A549 (cell line): Measurements from ENCODE around the gene NKAPD1. TPM values are rescaled to one million over a fixed set of nuclear protein-coding genes. Genes with fewer than 3 reads are reported as not detected.

Experiments used
- ATAC-seq, 2 experiments: fragments of 200-7000 bp in 1 of 2; fragments of >200 bp in 1 of 2; cut with Nextera tagmentation in 1 of 2; cut with Tn5 transposase in 1 of 2; 3 replicates each; pipeline versions ENCODE4 v1.8.0 to v1.9.1; 2018 to 2020; ENCODE audit warnings: mild to moderate bottlenecking in 1 of 2, moderate library complexity in 1 of 2
- CTCF ChIA-PET: fragments of 300-600 bp; sonication (Branson Sonifier 250); formaldehyde crosslinking; extraction: SDS; loops from one replicate; lab custom pipeline; 2021; ENCODE audit warnings: antibody characterized with exemption, inconsistent platforms; lab: Yijun Ruan, JAX
- POLR2A ChIA-PET: fragments of 350-600 bp; formaldehyde crosslinking; extraction: SDS; loops from one replicate; lab custom pipeline; 2021; ENCODE audit warnings: antibody characterized with exemption, inconsistent platforms; lab: Yijun Ruan, JAX
- DNase-seq, 2 experiments: peaks; one replicate each; pipeline versions ENCODE4 v3.0.0 to v3.0.0-alpha.2; 2011 to 2016; ENCODE audit warnings: low read depth in 1 of 2, low spot score in 1 of 2
- FAIRE-seq: peaks from 2 replicates; lab custom pipeline; 2011; peaks lifted over from hg19 to GRCh38; lab: Jason Lieb, UNC
- H3K27ac ChIP-seq, 2 experiments: fragments of >200 bp; sonication (Bioruptor Twin); formaldehyde crosslinking; 3 replicates each; pipeline ENCODE4 v1.5.1; 2016 to 2017
- H3K4me1 ChIP-seq: fragments of >200 bp; sonication (Bioruptor Twin); formaldehyde crosslinking; 3 replicates; pipeline ENCODE4 v1.6.1; 2016
- H3K4me2 ChIP-seq: fragments of >200 bp; sonication (Bioruptor Twin); formaldehyde crosslinking; 3 replicates; pipeline ENCODE4 v1.6.1; 2016
- H3K4me3 ChIP-seq: fragments of >200 bp; sonication (Bioruptor Twin); formaldehyde crosslinking; 3 replicates; pipeline ENCODE4 v1.5.1; 2016
- H3K9me3 ChIP-seq: fragments of >200 bp; sonication (Bioruptor Twin); formaldehyde crosslinking; 3 replicates; pipeline ENCODE4 v1.6.1; 2016
- CBX2 ChIP-seq: fragments of 200-600 bp; sonication (generic); IDR thresholded peaks from 2 replicates; pipeline ENCODE4 v1.6.1; 2016; ENCODE audit warnings: low read depth, mild to moderate bottlenecking, borderline replicate concordance
- EHF ChIP-seq: fragments of 250-450 bp; sonication (Bioruptor Pico); IDR thresholded peaks from 2 replicates; pipeline ENCODE4 v1.5.0; 2020; ENCODE audit warnings: mild to moderate bottlenecking
- EHMT2 ChIP-seq: fragments of 200-600 bp; sonication (generic); IDR thresholded peaks from 2 replicates; pipeline ENCODE4 v1.6.1; 2016; ENCODE audit warnings: antibody characterized with exemption, low read depth, mild to moderate bottlenecking, moderate library complexity
- EP300 ChIP-seq, 2 experiments: fragments of >200 bp; sonication (Bioruptor Twin); formaldehyde crosslinking; IDR thresholded peaks; 2 replicates in 1 of 2; 3 replicates in 1 of 2; pipeline ENCODE4 v1.6.1; 2016 to 2017
- ESRRA ChIP-seq: fragments of 150-350 bp; IDR thresholded peaks from 2 replicates; pipeline ENCODE4 v1.6.1; 2014; ENCODE audit warnings: mild to moderate bottlenecking, low read length, borderline replicate concordance
- HEYL ChIP-seq: fragments of 250-450 bp; sonication (Bioruptor Pico); IDR thresholded peaks from 2 replicates; pipeline ENCODE4 v1.8.0; 2021; ENCODE audit warnings: mild to moderate bottlenecking, moderate library complexity
- HOXB13 ChIP-seq: fragments of 250-450 bp; sonication (Bioruptor Pico); IDR thresholded peaks from 2 replicates; pipeline ENCODE4 v1.5.0; 2020; ENCODE audit warnings: low read depth, mild to moderate bottlenecking, moderate library complexity
- HOXB5 ChIP-seq: fragments of 250-450 bp; sonication (Bioruptor Pico); IDR thresholded peaks from 2 replicates; pipeline ENCODE4 v1.5.0; 2020; ENCODE audit warnings: mild to moderate bottlenecking, moderate library complexity
- JUN ChIP-seq, 2 experiments: fragments of >200 bp; sonication (Bioruptor Twin); formaldehyde crosslinking; IDR thresholded peaks; 2 replicates in 1 of 2; 3 replicates in 1 of 2; pipeline ENCODE4 v1.6.1; 2016 to 2017
- JUNB ChIP-seq: fragments of >200 bp; sonication (Bioruptor Twin); formaldehyde crosslinking; IDR thresholded peaks from 2 replicates; pipeline ENCODE4 v1.6.1; 2016
- KDM5A ChIP-seq: fragments of 200-600 bp; sonication (generic); IDR thresholded peaks from 2 replicates; pipeline ENCODE4 v1.6.1; 2016; ENCODE audit warnings: antibody characterized with exemption, mild to moderate bottlenecking
- MAFK ChIP-seq: fragments of 450-650 bp; IDR thresholded peaks from 2 replicates; pipeline ENCODE4 v1.6.1; 2014; ENCODE audit not compliant: partially characterized antibody
- PHF8 ChIP-seq: fragments of 200-600 bp; sonication (generic); IDR thresholded peaks from 2 replicates; pipeline ENCODE4 v1.6.1; 2016; ENCODE audit warnings: low read depth, mild to moderate bottlenecking, antibody characterized with exemption, moderate library complexity, borderline replicate concordance
- POLR2A ChIP-seq: IDR thresholded peaks from 2 replicates; pipeline ENCODE4 v1.6.1; 2012; ENCODE audit warnings: mild to moderate bottlenecking, low read length
- POLR2AphosphoS2 ChIP-seq: conservative IDR thresholded peaks from 2 replicates; pipeline ENCODE4 v1.6.1; 2012; ENCODE audit warnings: low read length, improper control_type of control experiment, inconsistent platforms
- RAD21 ChIP-seq, 2 experiments: fragments of >200 bp in 1 of 2; sonication (Bioruptor Twin) in 1 of 2; formaldehyde crosslinking in 1 of 2; IDR thresholded peaks in 1 of 2; conservative IDR thresholded peaks in 1 of 2; 2 replicates in 1 of 2; 3 replicates in 1 of 2; pipeline ENCODE4 v1.6.1; 2012 to 2018; ENCODE audit warnings: inconsistent platforms in 1 of 2
- RARB ChIP-seq: fragments of 250-450 bp; sonication (Bioruptor Pico); IDR thresholded peaks from 2 replicates; pipeline ENCODE4 v1.8.0; 2021; ENCODE audit warnings: mild to moderate bottlenecking, moderate library complexity
- SMC3 ChIP-seq: fragments of >200 bp; sonication (Bioruptor Twin); formaldehyde crosslinking; IDR thresholded peaks from 3 replicates; pipeline ENCODE4 v1.6.1; 2018; ENCODE audit warnings: inconsistent platforms
- ZC3H11A ChIP-seq: fragments of 450-650 bp; IDR thresholded peaks from 2 replicates; pipeline ENCODE4 v1.6.1; 2014; ENCODE audit warnings: antibody characterized with exemption, mild to moderate bottlenecking
- ZFP36 ChIP-seq: fragments of 450-650 bp; IDR thresholded peaks from 2 replicates; pipeline ENCODE4 v1.6.1; 2014; ENCODE audit warnings: borderline replicate concordance; ENCODE audit not compliant: partially characterized antibody
- WGBS: methylation state at CpG from one replicate; pipeline ENCODE4 v1.1.6; 2017; ENCODE audit errors: missing lambda C conversion rate; 5-methylcytosine and 5-hydroxymethylcytosine counted together
- polyA plus RNA-seq, 4 experiments: library from polyadenylated mRNA; depleted of rRNA in 3 of 4; stranded (reverse); fragments of >200 nt; fragmentation: RNase III in 1 of 4; extraction: RNeasy Plus Mini Kit Qiagen cat#74134 plus additional on column Dnase treatment in 1 of 4; gene quantifications; 2 replicates in 3 of 4; 3 replicates in 1 of 4; pipeline ENCODE4 v1.2.3, GENCODE V29; 2011 to 2017
- TF ChIP-seq, protein P1 (sequence below): fragments of 200-600 bp; sonication (generic); IDR thresholded peaks from 2 replicates; pipeline ENCODE4 v1.6.1; 2016; ENCODE audit warnings: antibody characterized with exemption, mild to moderate bottlenecking, moderate library complexity
- TF ChIP-seq, protein P2 (sequence below): IDR thresholded peaks from 2 replicates; pipeline ENCODE4 v1.6.1; 2012
- TF ChIP-seq, protein P3 (sequence below): fragments of >200 bp; sonication (Bioruptor Twin); formaldehyde crosslinking; IDR thresholded peaks from 3 replicates; pipeline ENCODE4 v1.6.1; 2016
- TF ChIP-seq, protein P4 (sequence below): IDR thresholded peaks from 2 replicates; pipeline ENCODE4 v1.6.1; 2012

The NKAPD1 gene
- polyA plus RNA-seq, 2 of the 4 experiments (the other 2 are of a cell fraction), result 16.6 to 20.1 TPM

DNA sequence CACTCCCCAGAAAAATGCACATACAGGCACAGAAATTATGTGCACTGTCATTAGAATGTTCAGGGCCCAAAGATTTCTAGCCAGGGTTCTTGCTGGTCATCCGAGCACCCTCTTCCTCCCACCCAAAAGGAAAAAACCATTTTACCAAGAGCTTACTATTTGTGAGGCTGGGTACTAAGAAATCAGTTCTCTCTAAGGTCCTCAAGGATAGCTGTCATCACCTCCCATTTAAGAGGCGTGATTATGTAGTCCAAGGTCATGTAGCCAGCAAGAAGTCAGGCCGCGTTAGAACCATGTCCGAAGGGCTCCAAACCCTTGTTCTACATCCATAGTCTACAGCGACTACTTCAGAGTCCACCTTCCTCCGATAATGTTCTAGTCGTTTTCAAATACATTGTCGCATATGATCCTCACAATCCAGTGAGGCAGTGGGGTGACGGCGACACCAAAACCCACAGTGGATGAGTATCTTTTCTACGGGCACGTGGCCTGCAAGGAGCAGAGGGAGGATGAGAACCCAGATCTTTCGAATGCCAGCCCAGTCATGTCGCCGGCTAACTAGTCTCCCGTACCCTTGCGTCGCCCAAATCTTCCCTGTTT, 11.8 kb downstream of the NKAPD1 start (continued):
- TF ChIP-seq, protein P1, sequence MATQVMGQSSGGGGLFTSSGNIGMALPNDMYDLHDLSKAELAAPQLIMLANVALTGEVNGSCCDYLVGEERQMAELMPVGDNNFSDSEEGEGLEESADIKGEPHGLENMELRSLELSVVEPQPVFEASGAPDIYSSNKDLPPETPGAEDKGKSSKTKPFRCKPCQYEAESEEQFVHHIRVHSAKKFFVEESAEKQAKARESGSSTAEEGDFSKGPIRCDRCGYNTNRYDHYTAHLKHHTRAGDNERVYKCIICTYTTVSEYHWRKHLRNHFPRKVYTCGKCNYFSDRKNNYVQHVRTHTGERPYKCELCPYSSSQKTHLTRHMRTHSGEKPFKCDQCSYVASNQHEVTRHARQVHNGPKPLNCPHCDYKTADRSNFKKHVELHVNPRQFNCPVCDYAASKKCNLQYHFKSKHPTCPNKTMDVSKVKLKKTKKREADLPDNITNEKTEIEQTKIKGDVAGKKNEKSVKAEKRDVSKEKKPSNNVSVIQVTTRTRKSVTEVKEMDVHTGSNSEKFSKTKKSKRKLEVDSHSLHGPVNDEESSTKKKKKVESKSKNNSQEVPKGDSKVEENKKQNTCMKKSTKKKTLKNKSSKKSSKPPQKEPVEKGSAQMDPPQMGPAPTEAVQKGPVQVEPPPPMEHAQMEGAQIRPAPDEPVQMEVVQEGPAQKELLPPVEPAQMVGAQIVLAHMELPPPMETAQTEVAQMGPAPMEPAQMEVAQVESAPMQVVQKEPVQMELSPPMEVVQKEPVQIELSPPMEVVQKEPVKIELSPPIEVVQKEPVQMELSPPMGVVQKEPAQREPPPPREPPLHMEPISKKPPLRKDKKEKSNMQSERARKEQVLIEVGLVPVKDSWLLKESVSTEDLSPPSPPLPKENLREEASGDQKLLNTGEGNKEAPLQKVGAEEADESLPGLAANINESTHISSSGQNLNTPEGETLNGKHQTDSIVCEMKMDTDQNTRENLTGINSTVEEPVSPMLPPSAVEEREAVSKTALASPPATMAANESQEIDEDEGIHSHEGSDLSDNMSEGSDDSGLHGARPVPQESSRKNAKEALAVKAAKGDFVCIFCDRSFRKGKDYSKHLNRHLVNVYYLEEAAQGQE, result no peak
- TF ChIP-seq EHF (CRISPR knock-in tag) (no peak), POLR2AphosphoS2 (no peak)

DNA sequence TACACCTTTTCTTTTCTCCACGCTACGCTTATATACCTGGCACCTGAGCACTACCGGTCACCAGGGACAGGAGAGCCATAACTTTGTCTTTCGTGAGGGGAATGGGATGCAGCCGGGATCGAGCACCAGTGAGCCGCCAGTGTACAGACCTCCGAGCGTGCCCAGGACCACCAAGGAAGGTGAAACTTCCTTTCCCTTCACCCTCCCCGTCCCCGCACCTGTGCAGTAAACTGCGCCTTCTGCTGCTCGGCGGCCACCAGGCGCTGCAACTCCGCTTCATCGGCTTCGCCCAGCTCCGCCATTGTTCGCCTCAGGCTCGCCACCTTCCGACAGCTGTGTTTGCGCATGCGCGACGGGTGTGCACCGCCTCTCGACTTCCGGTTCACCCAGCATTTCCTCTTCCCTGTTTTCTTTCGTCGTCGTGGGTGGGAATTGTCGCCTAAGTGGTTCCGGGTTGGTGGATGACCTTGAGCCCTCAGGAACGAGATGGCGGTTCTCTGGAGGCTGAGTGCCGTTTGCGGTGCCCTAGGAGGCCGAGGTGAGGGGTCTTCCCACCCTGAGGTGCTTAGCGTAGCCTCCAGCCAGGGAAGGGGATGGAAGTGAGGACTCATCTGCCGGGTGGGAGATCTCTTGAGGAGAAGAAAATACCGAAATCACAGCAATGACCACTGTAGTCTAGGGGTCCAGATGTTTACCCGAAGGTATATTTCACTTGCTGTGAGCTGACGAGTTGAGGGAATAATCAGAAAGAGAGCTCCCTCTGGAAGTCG, 12.5 kb downstream of the NKAPD1 start, which contains the start of the genes SDHD and TIMM8B:
TSS of gene SDHD (plus strand) at position 452 of the 770 bp plus-strand sequence. CDS start at position 487, 35 bp downstream.
TSS of gene TIMM8B (minus strand) at position 335 of the 770 bp plus-strand sequence. CDS start at position 302, 33 bp downstream.
- peaks cover 9% of the 10 kb centered on the region; the same call in 2 of the 3 replicates for H3K4me1 ChIP-seq
- ChIA-PET CTCF (interaction anchor here (0.6 to 0.9 kb wide), 2 partner anchors 89 to 194 kb away, joined by 3 read pairs; partner anchors contain the start of gene BCO2), POLR2A (interaction anchor here (0.7 to 2.3 kb wide), 9 partner anchors 10 to 194 kb away, joined by 3 to 5 read pairs (median 3); partner anchors contain the start of genes BCO2, NKAPD1 and PIH1D2)
- DNase-seq (peak; percentile 89 to 95), ATAC-seq (peak; percentile 96 to 98), FAIRE-seq (no peak)
- TF ChIP-seq EHF (CRISPR knock-in tag), result no peak
- no peak for TF ChIP-seq MAFK
- TF ChIP-seq POLR2A, result peak; percentile 80
- TF ChIP-seq ESRRA, result peak; percentile 95; the same call in 1 of the 2 replicates
- TF ChIP-seq, protein P2, sequence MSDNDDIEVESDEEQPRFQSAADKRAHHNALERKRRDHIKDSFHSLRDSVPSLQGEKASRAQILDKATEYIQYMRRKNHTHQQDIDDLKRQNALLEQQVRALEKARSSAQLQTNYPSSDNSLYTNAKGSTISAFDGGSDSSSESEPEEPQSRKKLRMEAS, result peak; percentile 32
- peak; percentile 59 for TF ChIP-seq KDM5A
- peak; percentile 52; the same call in 1 of the 2 replicates for TF ChIP-seq PHF8
- TF ChIP-seq, protein P3, sequence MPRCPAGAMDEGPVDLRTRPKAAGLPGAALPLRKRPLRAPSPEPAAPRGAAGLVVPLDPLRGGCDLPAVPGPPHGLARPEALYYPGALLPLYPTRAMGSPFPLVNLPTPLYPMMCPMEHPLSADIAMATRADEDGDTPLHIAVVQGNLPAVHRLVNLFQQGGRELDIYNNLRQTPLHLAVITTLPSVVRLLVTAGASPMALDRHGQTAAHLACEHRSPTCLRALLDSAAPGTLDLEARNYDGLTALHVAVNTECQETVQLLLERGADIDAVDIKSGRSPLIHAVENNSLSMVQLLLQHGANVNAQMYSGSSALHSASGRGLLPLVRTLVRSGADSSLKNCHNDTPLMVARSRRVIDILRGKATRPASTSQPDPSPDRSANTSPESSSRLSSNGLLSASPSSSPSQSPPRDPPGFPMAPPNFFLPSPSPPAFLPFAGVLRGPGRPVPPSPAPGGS, result 0 out of 3 replicates have a peak, but pooled peaks have one; percentile 45
- TF ChIP-seq JUN (IDR thresholded peaks at IDR 0.05), result peak; percentile 49 to 73; a peak in 3 of 5 replicates
- peak within 1 kb of the TSS; percentile 86 for H3K4me3 ChIP-seq
- 0% methylated on average over 14 of the region's 45 CpGs for WGBS
- peak within 1 kb of the TSS; percentile 93 for H3K4me2 ChIP-seq
- no peaks in the 10 kb centered on the region for H3K9me3 ChIP-seq
- peak within 1 kb of the TSS; percentile 87 to 96 for H3K27ac ChIP-seq

DNA sequence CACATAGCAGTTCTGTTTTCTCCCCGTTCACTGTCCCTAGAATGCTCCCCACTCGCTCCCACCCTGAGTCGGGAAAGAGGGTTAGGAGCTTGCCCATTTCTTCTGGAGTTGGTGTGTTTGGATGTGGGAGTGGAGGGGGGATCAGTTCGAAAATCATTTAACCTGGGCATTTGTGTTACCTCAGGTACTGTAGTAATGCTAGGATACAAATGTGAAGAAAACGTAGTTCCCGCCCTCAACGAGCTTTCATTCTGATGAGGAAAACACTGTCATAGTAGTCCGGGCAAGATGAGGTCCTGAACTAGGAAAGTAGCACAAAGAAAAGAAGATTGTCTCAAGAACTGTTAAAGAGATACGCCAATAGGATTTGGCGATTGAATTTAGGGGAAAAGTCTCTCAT, 13.1 kb downstream of the NKAPD1 start:
- peak overlapping the region; percentile 87 to 96 for H3K27ac ChIP-seq
- H3K4me3 ChIP-seq, result peak overlapping the region; percentile 86
- CTCF ChIA-PET, result interaction anchor here (0.6 to 0.9 kb wide), 2 partner anchors 88 to 193 kb away, joined by 3 read pairs; partner anchors contain the start of gene BCO2
- WGBS, result 20% methylated on average over 10 of the region's 10 CpGs
- peak; percentile 4 to 26; a peak in 3 of 6 replicates for ATAC-seq
- peak overlapping the region; percentile 87 for H3K4me2 ChIP-seq
- H3K9me3 ChIP-seq, result no peaks in the 10 kb centered on the region
- no peak for DNase-seq
- FAIRE-seq, result no peak
- POLR2A ChIA-PET, result interaction anchor here (1.0 to 2.3 kb wide), 6 partner anchors 10 to 193 kb away, joined by 3 to 5 read pairs (median 3); partner anchors contain the start of genes NKAPD1 and PIH1D2
- peaks cover 9% of the 10 kb centered on the region; the same call in 2 of the 3 replicates for H3K4me1 ChIP-seq
- no peak for TF ChIP-seq HEYL (CRISPR knock-in tag)
- no peak for TF ChIP-seq ZC3H11A
- TF ChIP-seq JUNB, result no peak
- TF ChIP-seq SMC3, result no peak
- TF ChIP-seq RAD21 (conservative IDR thresholded peaks at IDR 0.05 in 1 of 2, IDR thresholded peaks at IDR 0.05 in 1 of 2), result no peak
- TF ChIP-seq POLR2A, result no peak
- TF ChIP-seq, protein P4, sequence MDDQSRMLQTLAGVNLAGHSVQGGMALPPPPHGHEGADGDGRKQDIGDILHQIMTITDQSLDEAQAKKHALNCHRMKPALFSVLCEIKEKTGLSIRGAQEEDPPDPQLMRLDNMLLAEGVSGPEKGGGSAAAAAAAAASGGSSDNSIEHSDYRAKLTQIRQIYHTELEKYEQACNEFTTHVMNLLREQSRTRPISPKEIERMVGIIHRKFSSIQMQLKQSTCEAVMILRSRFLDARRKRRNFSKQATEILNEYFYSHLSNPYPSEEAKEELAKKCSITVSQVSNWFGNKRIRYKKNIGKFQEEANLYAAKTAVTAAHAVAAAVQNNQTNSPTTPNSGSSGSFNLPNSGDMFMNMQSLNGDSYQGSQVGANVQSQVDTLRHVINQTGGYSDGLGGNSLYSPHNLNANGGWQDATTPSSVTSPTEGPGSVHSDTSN, result no peak
- TF ChIP-seq EHMT2, result no peak
- TF ChIP-seq CBX2, result no peak
- TF ChIP-seq EP300 (IDR thresholded peaks at IDR 0.05), result no peak
- no peak; the same call in 1 of the 2 replicates for TF ChIP-seq PHF8
- TF ChIP-seq, protein P3, result no peak
- TF ChIP-seq RARB (CRISPR knock-in tag), result no peak
- TF ChIP-seq HOXB5, result no peak
- TF ChIP-seq ZFP36, result no peak
- no peak for TF ChIP-seq HOXB13 (CRISPR knock-in tag)
- no peak for TF ChIP-seq JUN (IDR thresholded peaks at IDR 0.05)
